NCI-H187 treated with DMSO at 0.1 percent for 48 hours (cell line): ENCODE data around the gene SH3D19.
"Not testable (repeated sequence)": the region's sequence is repeated elsewhere in the genome, so short reads cannot be mapped to it uniquely, and the experiment has no call there.

Experiments
- DNase-seq: peaks from one replicate; lab custom pipeline; 2025; lab: John Stamatoyannopoulos, UW

SH3D19 gene

GRCh38 chr4:151321586-151321985 lies 3.8 kb downstream of the SH3D19 start:
- no peak for DNase-seq

DNA sequence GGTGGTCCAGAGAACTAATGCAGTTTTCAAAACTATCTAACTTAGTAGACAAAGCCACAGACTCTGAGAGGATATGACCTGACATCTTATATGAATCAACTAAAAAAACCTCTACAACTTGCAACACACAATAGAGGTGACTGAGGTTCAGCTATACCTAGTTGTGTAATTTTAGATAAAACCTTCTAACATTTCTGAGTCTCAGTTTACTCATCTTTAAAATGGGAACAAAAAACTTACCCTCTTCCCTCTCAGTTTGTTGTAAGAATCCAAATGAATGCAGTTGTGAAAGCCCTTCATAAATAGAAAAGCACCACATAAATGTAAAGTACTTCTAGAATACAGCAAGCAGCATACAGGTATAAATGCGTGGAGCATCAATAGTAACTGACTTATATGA lies 5.9 kb downstream of the SH3D19 start:
- DNase-seq: no peak

- DNase-seq: no peak
These were observed 6.9 kb downstream of the SH3D19 start for GRCh38 chr4:151318307-151319006.

DNA sequence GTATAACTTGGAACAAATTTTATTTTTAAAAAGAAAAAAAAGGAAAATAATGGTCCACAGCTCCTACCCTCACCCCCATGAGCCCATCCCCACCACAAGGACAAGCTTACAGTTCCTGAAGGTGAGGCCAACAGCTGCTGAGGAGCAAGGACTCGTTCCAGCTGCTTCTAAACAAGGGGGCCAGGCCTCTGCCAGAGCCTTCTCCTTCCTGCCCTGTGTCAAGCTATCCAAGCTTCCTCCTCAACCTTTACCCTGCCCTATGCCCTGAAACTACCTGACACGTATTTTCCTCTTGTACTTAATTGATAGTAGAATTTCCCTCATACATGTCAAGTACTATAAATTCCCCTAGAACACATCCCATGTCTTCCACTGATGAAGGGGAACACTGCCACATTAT lies 8.8 kb downstream of the SH3D19 start:
- DNase-seq: no peak

DNA sequence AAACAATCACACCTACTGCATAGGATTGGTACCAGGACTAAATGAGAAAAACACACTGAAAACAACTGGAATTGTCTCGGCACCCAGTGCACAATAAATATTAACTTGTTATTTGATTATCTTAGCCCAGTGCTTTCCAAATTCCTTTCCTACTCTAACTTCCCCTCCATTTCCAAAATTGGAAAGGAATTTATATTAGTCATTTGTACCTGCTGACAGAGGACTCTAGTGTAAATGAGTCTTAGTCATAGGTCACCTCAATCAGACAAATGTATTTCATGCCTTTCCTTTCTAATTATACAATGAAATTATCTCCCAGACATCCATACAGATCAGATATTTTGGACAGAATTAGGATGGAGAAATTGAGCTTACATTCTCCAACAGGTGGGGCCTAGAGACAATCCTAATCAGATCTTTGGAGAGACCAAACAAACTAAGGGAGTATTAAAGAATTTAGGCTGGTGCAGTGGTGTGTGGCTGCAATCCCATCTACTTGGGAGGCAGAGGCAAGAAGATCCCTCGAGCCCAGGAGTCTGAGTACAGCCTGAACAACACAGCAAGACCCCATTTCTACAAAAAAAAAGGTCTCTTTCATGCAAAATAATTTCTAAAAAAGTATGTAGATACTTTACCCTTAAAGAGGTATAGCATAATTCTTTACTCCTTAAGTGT lies 10.1 kb downstream of the SH3D19 start:
- DNase-seq: no peak

GRCh38 chr4:151314479-151314878 lies 10.9 kb downstream of the SH3D19 start:
- DNase-seq: no peak

DNA sequence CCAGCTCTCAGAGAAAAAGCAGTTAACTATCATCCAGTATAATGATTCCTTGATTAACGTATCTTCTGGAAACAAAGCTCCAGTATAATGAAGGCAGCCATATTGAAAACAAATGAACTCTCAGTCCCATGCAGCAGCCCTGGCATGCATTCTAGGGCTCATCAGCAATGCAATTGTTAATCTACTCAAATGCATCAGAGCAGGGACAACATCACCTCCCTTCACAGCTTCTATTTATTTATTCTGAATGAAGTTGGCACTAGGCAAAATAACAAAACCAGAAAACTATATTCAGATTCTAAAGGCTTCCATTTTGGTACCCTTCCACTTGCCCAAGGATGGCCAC lies 11.4 kb downstream of the SH3D19 start:
- DNase-seq: no peak

DNA sequence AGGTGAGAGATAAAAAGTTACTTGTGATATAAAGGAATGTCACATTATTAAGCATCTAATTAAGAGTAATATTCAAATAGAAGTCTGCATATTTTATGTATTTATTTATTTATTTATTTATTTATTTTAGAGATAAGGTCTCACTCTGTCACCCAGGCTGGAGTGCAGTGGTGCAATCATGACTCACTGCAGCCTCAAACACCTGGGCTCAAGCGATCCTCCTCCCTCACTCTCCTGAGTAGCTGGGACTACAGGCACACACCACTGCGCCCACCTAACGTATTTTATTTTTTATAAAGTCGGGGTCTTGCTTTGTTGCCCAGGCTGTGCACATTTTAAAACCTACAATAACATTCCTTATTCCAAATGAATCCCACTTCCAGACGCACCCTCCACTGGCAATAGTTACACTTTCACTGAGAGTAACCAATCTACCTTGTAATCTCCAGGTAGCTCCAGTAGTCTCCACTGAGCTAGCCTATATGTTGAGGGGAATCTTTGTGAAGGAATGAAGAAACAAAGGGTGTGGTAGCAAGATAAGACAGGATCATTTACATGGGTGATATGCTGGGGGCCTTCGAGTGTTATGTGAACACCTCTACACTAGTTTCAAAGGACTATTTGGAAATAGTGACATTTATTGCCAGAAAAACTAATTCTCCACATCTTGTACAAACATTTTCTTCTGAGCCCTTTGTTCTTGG lies 11.9 kb downstream of the SH3D19 start:
- no peak for DNase-seq

- DNase-seq: no peak
These were observed 15.2 kb downstream of the SH3D19 start for GRCh38 chr4:151310124-151310728.

GRCh38 chr4:151304755-151305154 lies 20.6 kb downstream of the SH3D19 start:
- no peak for DNase-seq

DNA sequence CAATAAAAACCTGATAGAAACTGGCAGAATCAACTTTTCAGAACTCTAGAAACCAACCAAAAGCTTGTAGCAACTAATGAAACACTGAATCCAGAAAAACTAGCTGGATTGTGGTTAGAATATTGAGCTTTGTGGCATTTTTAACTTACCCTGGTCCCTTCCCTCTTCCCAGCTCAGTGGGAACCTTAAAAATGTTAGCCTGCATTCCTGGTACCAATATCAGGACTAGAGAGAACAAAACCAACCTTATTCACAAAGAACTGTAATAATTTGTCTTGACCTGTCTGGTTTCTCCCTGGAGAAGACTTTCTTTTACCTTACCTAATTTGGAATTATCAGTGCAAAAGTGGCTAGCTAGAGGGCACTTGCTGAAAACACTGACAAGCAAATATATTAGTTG lies 21.2 kb downstream of the SH3D19 start:
- DNase-seq: no peak

- DNase-seq: no peak
These were observed 23.0 kb downstream of the SH3D19 start for GRCh38 chr4:151302432-151302831.

DNA sequence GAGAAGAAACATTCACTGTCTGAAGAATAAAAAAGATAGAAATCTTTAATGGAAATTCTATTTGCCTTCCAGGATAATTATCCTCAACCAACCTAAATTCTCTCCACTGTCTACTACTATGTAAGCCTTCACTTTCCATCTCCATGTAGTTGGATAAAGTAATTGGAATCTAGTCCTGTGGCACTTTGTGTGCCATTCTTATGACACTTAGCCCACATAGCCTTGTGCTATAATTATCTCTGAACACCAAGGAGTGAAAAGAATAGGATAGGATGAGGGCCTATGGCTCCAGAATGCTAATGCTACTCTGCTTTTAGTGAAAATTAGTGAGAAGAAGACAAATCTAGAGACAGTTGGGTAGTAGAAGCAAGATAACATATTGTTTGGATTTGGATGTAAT lies 28.2 kb downstream of the SH3D19 start:
- no peak for DNase-seq

- DNase-seq: no peak
These were observed 29.2 kb downstream of the SH3D19 start for GRCh38 chr4:151296227-151296626.

DNA sequence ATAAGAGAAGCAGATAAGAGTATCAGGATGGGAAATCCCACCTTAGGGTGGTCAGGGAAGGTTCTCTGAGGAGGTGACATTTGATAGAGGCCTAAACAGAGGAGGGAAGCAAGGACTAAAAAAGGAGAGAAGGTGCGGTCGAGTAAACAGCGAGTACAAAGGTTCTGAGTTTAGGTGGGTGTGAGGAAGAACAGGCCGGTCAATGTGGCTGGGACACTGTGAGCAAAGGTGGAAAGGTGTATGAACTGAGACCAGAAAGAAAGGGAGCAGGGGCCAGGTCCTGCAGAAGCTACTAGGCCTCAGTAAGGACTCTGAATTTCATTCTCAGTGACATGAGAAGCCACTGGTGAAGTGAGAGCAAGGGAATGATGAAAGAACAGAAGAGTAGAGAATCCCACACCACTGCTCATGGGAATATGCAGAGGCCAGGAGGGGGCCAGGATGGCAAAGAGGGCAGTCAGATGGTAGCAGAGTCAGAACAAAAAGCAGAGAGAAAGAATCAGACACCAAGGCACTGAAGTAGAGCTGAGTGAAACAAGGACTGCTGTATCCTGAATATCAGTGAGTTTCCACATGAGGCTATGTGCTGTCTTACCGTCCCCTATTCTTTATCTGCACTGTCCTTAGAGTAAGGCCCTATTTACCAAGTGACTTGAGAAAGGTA lies 30.4 kb downstream of the SH3D19 start:
- no peak for DNase-seq

- DNase-seq: no peak
These were observed 33.4 kb downstream of the SH3D19 start for GRCh38 chr4:151292038-151292437.

- no peak for DNase-seq
These were observed 33.9 kb downstream of the SH3D19 start for GRCh38 chr4:151291485-151291884.

DNA sequence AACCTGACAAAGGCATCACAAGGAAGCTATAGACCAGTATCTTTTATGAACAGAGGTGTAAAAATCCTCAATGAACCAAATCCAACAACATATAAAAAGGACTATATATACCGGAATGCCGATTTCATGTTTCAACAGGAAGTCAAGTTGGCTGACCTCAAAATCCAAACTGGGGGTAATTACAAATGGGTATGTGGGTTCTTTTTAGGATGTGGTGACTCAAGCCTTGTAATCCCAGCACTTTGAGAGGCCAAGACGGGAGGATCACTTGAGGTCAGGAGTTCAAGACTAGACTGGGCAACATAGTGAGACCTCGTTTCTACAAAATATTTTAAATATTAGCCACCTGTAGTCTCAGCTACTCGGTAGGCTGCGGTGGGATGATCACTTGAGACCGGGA lies 38.0 kb downstream of the SH3D19 start:
- DNase-seq: no peak

DNA sequence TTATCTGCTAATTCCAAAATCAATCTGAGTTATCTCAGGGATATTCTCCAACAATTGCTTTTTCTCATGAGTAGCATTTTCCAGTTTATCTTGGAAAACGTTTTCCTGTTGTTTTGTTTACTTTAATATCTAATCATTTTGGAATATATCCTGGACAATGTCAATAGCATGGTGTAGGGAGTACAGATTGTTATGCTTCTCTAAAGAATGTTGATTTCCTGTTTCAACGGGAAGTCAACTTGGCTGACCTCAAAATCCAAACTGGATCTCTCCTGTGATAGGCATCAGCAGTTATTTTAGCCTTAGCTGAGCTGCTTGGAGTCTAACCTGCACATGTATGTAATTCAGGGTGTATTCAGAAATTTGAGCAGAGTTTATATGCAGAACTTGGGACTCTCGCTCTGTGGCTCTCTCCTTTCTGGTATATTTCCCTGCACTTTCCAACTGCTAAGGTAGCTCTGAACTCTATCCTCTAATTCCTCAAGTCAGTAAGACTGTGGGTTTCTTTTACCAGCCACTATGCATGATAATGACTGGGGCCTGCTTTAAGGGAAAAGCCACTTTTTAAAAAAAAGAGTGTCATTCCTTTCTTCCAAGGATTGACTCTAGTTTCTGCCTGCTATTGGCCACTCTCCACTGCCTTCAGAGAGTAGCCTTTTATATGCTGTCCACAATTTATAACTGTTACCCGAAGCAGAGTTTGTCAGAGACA lies 40.7 kb downstream of the SH3D19 start:
- no peak for DNase-seq

DNA sequence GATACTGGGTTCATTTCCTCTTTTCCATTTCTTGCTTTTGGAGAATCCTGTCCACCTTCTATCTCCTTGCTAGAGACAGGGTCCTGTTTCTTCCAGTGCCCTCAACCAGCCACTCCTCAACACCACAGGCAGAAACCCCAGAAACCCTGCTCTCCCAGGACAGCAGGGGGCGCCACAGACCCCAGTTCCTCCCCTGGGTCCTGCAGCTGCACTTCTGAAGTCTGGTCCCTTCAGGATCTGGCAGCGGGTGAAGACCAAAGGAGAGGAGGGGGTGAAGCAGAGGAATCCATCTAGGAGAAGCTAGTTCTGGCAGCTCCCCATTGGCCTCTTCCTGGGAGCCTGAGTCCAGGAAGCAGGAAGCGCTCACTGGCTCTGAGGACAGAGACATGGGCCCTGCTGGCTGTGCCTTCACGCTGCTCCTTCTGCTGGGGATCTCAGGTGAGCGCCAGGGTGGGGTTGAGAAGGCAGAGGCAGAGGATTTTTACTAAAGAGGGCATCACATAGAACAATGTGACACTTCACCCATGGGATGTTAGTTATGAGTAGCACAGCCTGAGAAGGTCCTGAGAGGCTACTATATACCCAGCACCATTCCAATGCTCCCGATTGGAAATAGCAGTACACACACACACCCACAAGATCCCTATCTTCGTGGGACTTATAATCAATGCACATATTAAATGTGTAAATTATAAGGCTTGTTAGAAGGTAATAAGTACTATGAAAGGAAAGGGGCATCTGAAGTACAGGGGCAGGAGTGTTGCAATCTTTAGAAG lies 48.4 kb downstream of the SH3D19 start, which contains the start of gene PRSS48:
TSS of gene PRSS48 (plus strand) at position 375 of the 776 bp plus-strand sequence. CDS start at position 387, 12 bp downstream.
- DNase-seq: no peak

GRCh38 chr4:151268905-151269304 lies 56.5 kb downstream of the SH3D19 start:
- DNase-seq: not testable (repeated sequence)
